ENCODE data around the gene TBC1D5.

DNA sequence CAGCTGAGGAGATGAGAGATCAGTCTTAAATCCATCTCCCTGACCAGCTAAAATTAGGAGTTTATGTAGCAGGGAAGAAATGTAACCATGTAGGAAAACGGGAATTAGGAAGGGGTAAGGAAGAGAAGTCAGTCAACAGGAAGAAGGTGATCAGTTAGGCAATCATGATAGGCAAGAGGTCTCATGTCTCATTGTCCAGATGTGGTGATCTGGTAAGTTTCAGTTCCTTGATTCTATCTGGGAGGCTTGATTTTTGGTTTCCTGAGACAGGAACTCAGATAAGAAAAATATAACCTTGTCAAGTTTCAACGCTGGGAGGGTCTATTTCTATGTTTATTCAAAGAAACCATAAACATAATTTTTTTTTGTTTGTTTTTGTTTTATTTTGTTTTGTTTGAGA lies 40.3 kb upstream of the TBC1D5 start:
- TF ChIP-seq, protein P1, sequence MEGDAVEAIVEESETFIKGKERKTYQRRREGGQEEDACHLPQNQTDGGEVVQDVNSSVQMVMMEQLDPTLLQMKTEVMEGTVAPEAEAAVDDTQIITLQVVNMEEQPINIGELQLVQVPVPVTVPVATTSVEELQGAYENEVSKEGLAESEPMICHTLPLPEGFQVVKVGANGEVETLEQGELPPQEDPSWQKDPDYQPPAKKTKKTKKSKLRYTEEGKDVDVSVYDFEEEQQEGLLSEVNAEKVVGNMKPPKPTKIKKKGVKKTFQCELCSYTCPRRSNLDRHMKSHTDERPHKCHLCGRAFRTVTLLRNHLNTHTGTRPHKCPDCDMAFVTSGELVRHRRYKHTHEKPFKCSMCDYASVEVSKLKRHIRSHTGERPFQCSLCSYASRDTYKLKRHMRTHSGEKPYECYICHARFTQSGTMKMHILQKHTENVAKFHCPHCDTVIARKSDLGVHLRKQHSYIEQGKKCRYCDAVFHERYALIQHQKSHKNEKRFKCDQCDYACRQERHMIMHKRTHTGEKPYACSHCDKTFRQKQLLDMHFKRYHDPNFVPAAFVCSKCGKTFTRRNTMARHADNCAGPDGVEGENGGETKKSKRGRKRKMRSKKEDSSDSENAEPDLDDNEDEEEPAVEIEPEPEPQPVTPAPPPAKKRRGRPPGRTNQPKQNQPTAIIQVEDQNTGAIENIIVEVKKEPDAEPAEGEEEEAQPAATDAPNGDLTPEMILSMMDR (conservative IDR thresholded peaks at IDR 0.05; ENCODE audit: low read depth, low read length), result no peak
- TF ChIP-seq POLR2A (IDR thresholded peaks at IDR 0.05; ENCODE audit: low read depth, low read length) (no peak), MXI1 (IDR thresholded peaks at IDR 0.05; ENCODE audit: borderline replicate concordance, low read depth, low read length) (no peak), RFX5 (IDR thresholded peaks at IDR 0.05; ENCODE audit: low read depth, low read length) (no peak), SMC3 (IDR thresholded peaks at IDR 0.05; ENCODE audit: low read depth, low read length) (no peak), MAFK (IDR thresholded peaks at IDR 0.05; ENCODE audit: low read depth, low read length) (no peak), CHD1 (IDR thresholded peaks at IDR 0.05; ENCODE audit: low read depth, low read length) (no peak), MAZ (IDR thresholded peaks at IDR 0.05; ENCODE audit: borderline replicate concordance, low read depth, low read length) (no peak)

Data from IMR-90 (cell line).